GM12875 (cell line): ENCODE results near the gene GSS.

ENCODE experiments used
- H3K4me3 ChIP-seq: one replicate; pipeline ENCODE4 v1.5.1; 2011; ENCODE audit warnings: low read depth, low read length, control low read depth
- CTCF ChIP-seq: IDR thresholded peaks from 2 replicates; pipeline ENCODE4 v1.5.1; 2011; ENCODE audit warnings: low read depth, mild to moderate bottlenecking, control low read depth, inconsistent platforms, low read length, moderate library complexity, borderline replicate concordance; ENCODE audit not compliant: insufficient read depth

GSS gene

GRCh38 chr20:34976286-34976685 lies 20.7 kb upstream of the GSS start:
- TF ChIP-seq CTCF = no peak
- H3K4me3 ChIP-seq = no peak overlapping the region

- no peak for TF ChIP-seq CTCF
- H3K4me3 ChIP-seq = no peak overlapping the region
Observed at GRCh38 chr20:34974246-34974645, 18.6 kb upstream of the GSS start.

GRCh38 chr20:34971561-34972235 lies 16.1 kb upstream of the GSS start:
- H3K4me3 ChIP-seq = no peak overlapping the region
- TF ChIP-seq CTCF = no peak

- no peak overlapping the region for H3K4me3 ChIP-seq
- no peak for TF ChIP-seq CTCF
Observed at GRCh38 chr20:34970846-34971560, 15.4 kb upstream of the GSS start.

- TF ChIP-seq CTCF = no peak
- H3K4me3 ChIP-seq = no peak overlapping the region
Observed at GRCh38 chr20:34970193-34970840, 14.7 kb upstream of the GSS start.

GRCh38 chr20:34968042-34968775 lies 12.6 kb upstream of the GSS start:
- no peak for TF ChIP-seq CTCF
- no peak overlapping the region for H3K4me3 ChIP-seq
